ENCODE results near the gene LY6G6F.
A peak's percentile ranks its signal among the peaks of the same experiment; 100 is the strongest.

Gene LY6G6F

DNA sequence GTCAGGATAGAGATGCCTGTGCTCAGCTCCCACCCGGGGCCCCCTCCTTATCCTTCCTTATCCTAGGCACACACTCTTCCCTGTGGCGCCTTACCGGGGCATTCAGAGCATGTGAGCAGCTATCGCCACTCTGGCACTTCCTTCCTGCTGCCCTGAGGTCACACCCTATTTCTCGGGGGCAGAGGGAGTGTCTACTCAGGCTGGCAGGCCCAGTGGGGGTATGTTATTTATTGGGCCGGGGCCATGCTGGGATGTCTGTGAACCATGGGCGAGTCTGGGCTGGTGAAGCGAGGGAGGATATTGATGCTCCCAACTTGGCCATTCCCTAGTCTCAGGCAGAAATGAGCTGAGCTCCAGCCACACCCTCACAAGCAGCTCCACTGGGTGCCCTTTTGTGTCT is 4.6 kb downstream of the LY6G6F start:
- H3K27ac ChIP-seq = no peak overlapping the region
- TF ChIP-seq, protein P1, sequence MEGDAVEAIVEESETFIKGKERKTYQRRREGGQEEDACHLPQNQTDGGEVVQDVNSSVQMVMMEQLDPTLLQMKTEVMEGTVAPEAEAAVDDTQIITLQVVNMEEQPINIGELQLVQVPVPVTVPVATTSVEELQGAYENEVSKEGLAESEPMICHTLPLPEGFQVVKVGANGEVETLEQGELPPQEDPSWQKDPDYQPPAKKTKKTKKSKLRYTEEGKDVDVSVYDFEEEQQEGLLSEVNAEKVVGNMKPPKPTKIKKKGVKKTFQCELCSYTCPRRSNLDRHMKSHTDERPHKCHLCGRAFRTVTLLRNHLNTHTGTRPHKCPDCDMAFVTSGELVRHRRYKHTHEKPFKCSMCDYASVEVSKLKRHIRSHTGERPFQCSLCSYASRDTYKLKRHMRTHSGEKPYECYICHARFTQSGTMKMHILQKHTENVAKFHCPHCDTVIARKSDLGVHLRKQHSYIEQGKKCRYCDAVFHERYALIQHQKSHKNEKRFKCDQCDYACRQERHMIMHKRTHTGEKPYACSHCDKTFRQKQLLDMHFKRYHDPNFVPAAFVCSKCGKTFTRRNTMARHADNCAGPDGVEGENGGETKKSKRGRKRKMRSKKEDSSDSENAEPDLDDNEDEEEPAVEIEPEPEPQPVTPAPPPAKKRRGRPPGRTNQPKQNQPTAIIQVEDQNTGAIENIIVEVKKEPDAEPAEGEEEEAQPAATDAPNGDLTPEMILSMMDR (IDR thresholded peaks at IDR 0.05; ENCODE audit: low read depth, low read length) = no peak
- H3K4me3 ChIP-seq (ENCODE audit: low read depth, low read length) = no peak overlapping the region
- no peak for DNase-seq
- no peaks in the 10 kb centered on the region for H3K9me3 ChIP-seq (ENCODE audit: severe bottlenecking)
- H3K27me3 ChIP-seq (ENCODE audit: insufficient read depth, low read depth, severe bottlenecking) = no peaks in the 10 kb centered on the region
- no peaks in the 10 kb centered on the region for H3K36me3 ChIP-seq

DNA sequence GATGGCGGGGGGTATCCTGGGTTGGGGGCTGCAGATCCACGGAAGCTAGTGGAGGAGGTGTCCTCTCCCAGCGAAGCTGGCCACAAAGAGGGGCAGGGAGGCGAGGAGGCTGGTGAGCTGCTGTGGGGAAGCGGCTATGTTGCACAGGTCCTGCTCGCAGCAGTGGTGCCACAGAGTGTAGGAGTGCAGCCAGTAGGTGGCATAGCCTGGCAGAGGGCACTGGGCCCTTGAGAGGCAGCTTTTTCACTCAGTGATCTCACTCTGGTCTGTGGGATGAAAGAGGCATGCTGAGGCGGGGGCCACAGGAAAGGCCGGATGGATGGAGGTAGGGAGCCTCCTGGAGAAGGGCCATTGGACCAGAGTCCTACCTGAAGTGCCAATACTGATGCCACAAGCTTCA is 5.6 kb downstream of the LY6G6F start:
- no peak for DNase-seq
- Histone ChIP-seq H3K27ac (no peak overlapping the region), H3K27me3 (ENCODE audit: insufficient read depth, low read depth, severe bottlenecking) (no peaks in the 10 kb centered on the region), H3K36me3 (no peaks in the 10 kb centered on the region), H3K4me3 (ENCODE audit: low read depth, low read length) (no peak overlapping the region), H3K9me3 (ENCODE audit: severe bottlenecking) (no peaks in the 10 kb centered on the region)
- TF ChIP-seq, protein P1 (IDR thresholded peaks at IDR 0.05; ENCODE audit: low read depth, low read length) = no peak

DNA sequence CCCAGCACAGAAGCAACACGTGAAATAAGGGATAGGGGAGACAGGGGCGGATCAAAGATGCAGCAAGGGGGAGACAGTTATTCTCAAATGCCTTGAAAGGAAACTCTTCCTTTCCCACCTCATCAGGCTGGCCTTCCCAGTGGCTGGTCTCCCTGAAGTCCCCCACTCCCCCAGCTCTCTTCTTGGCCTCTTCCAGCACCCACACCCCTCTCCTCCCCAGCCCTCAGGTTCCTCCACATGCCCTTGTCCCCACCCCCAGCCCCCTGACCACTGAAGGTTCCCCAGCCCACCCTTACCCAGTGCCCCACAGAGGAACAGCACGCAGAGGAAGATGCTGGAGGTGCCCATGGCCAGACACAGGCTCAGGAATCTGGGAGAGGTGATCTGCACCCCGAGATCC is 6.8 kb downstream of the LY6G6F start:
- Histone ChIP-seq H3K9me3 (ENCODE audit: severe bottlenecking) (no peaks in the 10 kb centered on the region), H3K36me3 (no peaks in the 10 kb centered on the region), H3K27ac (peak overlapping the region; percentile 59), H3K27me3 (ENCODE audit: insufficient read depth, low read depth, severe bottlenecking) (no peaks in the 10 kb centered on the region), H3K4me3 (ENCODE audit: low read depth, low read length) (no peak overlapping the region)
- DNase-seq = no peak
- TF ChIP-seq, protein P1 (IDR thresholded peaks at IDR 0.05; ENCODE audit: low read depth, low read length) = no peak

DNA sequence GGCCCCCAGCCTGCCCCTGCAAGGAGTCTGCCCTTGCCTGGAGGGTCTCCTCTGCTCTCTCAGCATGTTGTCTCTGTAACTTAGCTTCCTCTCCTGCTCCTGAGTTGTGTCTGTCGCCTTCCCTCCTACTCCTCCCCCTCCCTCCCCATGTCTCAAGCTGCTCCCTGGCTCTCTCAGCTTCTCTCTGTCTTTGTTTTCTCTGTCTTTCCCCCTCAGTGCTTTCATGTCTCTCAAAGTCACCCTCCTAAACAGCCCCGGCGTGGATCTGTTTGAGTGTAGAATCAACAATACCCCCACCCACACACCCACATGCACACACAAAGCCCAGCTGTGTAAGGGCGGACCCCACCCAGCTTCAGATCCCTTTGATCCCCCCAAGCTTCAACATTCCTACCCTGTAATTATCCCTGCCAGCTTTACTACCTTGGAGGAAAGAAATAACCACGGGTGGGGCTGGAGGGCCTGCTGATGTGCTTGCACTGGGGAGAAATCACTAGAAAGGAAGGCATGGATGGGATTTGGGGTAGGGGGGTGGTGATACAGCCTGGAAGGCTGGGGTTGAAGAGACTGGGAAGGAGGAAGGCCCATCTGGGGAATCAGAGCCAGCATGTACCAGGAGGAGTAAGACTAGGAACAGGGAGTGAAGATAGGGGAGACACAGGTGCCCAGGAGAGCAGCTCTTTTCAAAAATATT is 7.5 kb downstream of the LY6G6F start:
- peak; percentile 68 for DNase-seq
- TF ChIP-seq, protein P1 (IDR thresholded peaks at IDR 0.05; ENCODE audit: low read depth, low read length) = no peak
- H3K27me3 ChIP-seq (ENCODE audit: insufficient read depth, low read depth, severe bottlenecking) = no peaks in the 10 kb centered on the region
- H3K4me3 ChIP-seq (ENCODE audit: low read depth, low read length) = no peak overlapping the region
- no peaks in the 10 kb centered on the region for H3K9me3 ChIP-seq (ENCODE audit: severe bottlenecking)
- peak overlapping the region; percentile 59 for H3K27ac ChIP-seq
- no peaks in the 10 kb centered on the region for H3K36me3 ChIP-seq

DNA sequence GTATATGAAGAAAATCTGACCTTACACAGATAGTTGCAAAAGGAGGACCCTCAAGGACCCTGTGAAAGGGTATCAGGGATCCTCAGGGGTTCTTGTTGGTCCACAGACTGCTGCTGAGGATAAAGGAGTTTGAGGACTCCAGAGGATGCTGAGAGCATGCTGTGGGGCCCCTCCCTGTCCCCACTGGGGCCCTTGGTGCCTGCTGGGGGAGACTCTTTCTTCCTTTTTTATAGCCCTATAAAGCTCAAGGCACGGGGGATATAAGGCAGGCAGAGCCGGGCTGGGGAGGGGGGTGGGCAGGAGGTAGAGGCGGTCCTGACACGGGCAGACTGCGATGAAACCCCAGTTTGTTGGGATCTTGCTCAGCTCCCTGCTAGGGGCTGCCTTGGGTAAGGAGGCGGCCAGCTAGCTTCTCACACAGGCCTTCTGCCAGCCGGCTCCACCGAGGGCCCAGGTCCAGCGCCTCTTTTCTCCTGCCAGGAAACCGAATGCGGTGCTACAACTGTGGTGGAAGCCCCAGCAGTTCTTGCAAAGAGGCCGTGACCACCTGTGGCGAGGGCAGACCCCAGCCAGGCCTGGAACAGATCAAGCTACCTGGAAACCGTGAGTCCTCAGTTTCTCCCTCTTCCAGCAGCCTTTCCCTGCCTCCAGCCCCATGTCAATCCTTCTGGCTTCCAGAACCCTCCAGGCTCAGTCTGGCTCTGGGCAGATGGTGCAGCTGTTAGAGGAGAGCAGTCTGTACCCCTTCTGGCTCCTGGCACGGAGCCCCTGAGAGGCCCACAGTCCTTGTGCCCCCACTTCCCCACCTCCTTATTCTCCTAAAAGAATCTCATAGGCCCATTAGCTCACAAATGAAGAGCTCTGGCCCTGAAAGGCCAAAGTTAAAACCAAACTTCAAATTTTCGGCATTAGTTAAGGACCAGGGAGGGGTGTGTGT is 8.6 kb downstream of the LY6G6F start, which contains the start of gene LY6G6D:
TSS of gene LY6G6D (plus strand) at position 327 of the 937 bp plus-strand sequence. CDS start at position 335, 8 bp downstream.
- Histone ChIP-seq H3K36me3 (no peaks in the 10 kb centered on the region), H3K9me3 (ENCODE audit: severe bottlenecking) (no peaks in the 10 kb centered on the region), H3K4me3 (ENCODE audit: low read depth, low read length) (no peak within 1 kb of the TSS), H3K27ac (peak within 1 kb of the TSS; percentile 59), H3K27me3 (ENCODE audit: insufficient read depth, low read depth, severe bottlenecking) (no peaks in the 10 kb centered on the region)
- no peak for DNase-seq
- TF ChIP-seq, protein P1 (IDR thresholded peaks at IDR 0.05; ENCODE audit: low read depth, low read length) = no peak

All from WERI-Rb-1 (cell line).